Natural killer cell (primary cell): ENCODE results near the gene FUT2. TPM values are rescaled to one million over a fixed set of nuclear protein-coding genes. Genes with fewer than 3 reads are reported as not detected.

Experiments used
- ATAC-seq, 3 donors: fragments of 150-1000 bp in 2 of 3; fragments of 200-7000 bp in 1 of 3; cut with Tn5 transposase; 1 replicate in 1 of 3; 2 replicates in 2 of 3; pipeline ENCODE4 v1.10.0; 2021; ENCODE audit warnings: mild to moderate bottlenecking in 2 of 3, moderate library complexity in 2 of 3
- DNase-seq, 2 donors: peaks; one replicate each; pipeline versions ENCODE4 v3.0.0 to v3.0.0-alpha.2; 2013 to 2021; ENCODE audit warnings: mixed read lengths in 1 of 2
- H3K27ac ChIP-seq: one replicate; pipeline ENCODE4 v1.5.1; 2013; ENCODE audit warnings: mild to moderate bottlenecking, low read length
- H3K27me3 ChIP-seq: one replicate; pipeline ENCODE4 v1.6.1; 2013; ENCODE audit warnings: low read length; ENCODE audit not compliant: control insufficient read depth, insufficient read depth
- H3K36me3 ChIP-seq: one replicate; pipeline ENCODE4 v1.6.1; 2013; ENCODE audit warnings: low read length; ENCODE audit not compliant: control insufficient read depth, insufficient read depth
- H3K4me1 ChIP-seq: one replicate; pipeline ENCODE4 v1.6.1; 2013; ENCODE audit warnings: low read length; ENCODE audit not compliant: control insufficient read depth, insufficient read depth
- H3K4me3 ChIP-seq: one replicate; pipeline ENCODE4 v1.5.1; 2013; ENCODE audit warnings: low read length
- H3K9me3 ChIP-seq: one replicate; pipeline ENCODE4 v1.6.1; 2013; ENCODE audit warnings: low read length; ENCODE audit not compliant: control insufficient read depth, insufficient read depth
- H3K27ac Mint-ChIP-seq, 2 donors: one replicate each; pipeline ENCODE4 v1.8.0; 2022; ENCODE audit warnings: mild to moderate bottlenecking in 2 of 2, mixed read lengths in 2 of 2, moderate library complexity in 1 of 2
- H3K27me3 Mint-ChIP-seq, 2 donors: one replicate each; pipeline ENCODE4 v1.8.0; 2022; ENCODE audit warnings: low read depth in 2 of 2, mixed read lengths in 2 of 2
- H3K36me3 Mint-ChIP-seq: one replicate; pipeline ENCODE4 v1.8.0; 2022; ENCODE audit warnings: mixed read lengths
- H3K4me1 Mint-ChIP-seq, 2 donors: one replicate each; pipeline ENCODE4 v1.8.0; 2022; ENCODE audit warnings: mixed read lengths in 2 of 2
- H3K4me3 Mint-ChIP-seq: one replicate; pipeline ENCODE4 v1.8.0; 2022; ENCODE audit warnings: mild to moderate bottlenecking, moderate library complexity, mixed read lengths
- H3K9me3 Mint-ChIP-seq, 2 donors: one replicate each; pipeline ENCODE4 v1.8.0; 2022; ENCODE audit warnings: mixed read lengths in 2 of 2
- CTCF ChIP-seq: fragments of 200-600 bp; IDR thresholded peaks from one replicate; pipeline ENCODE4 v1.8.0; 2022; ENCODE audit warnings: antibody characterized with exemption
- WGBS: methylation state at CpG from one replicate; pipeline ENCODE4 v1.1.7; 2013; ENCODE audit warnings: missing lambda C conversion rate; ENCODE audit not compliant: insufficient coverage; 5-methylcytosine and 5-hydroxymethylcytosine counted together
- intact Hi-C: fragments of 100-400 bp; cut with micrococcal nuclease; formaldehyde crosslinking; loops from one replicate; pipeline ENCODE4 v1.14.2; 2022
- total RNA-seq, 4 donors: library from RNA; stranded (reverse); fragments of 120-200 nt in 1 of 4; gene quantifications; one replicate each; pipeline versions ENCODE4 v1.2.3 to v1.2.4, GENCODE V29; 2013 to 2022

FUT2 gene
- total RNA-seq, 3 donors from 2014 or later (not counting 1 experiment from before 2014, with no cell fraction given), result not detected

- H3K36me3 Mint-ChIP-seq, result no peaks in the 10 kb centered on the region
- Histone ChIP-seq H3K9me3 (peaks cover 5% of the 10 kb centered on the region), H3K27ac (no peak overlapping the region), H3K4me3 (no peak overlapping the region), H3K36me3 (no peaks in the 10 kb centered on the region), H3K27me3 (peaks cover 32% of the 10 kb centered on the region), H3K4me1 (peaks cover 33% of the 10 kb centered on the region)
- H3K27me3 Mint-ChIP-seq, result peaks cover 19 to 44% of the 10 kb centered on the region in 2 donors
- peaks cover 12 to 29% of the 10 kb centered on the region in 2 donors for H3K4me1 Mint-ChIP-seq
- WGBS, result 83% methylated on average over 3 of the region's 4 CpGs
- H3K27ac Mint-ChIP-seq, result no peak overlapping the region
- DNase-seq, result no peak
- intact Hi-C loops, result no loop called here
- H3K9me3 Mint-ChIP-seq, result no peaks in the 10 kb centered on the region
- TF ChIP-seq CTCF, result no peak
- H3K4me3 Mint-ChIP-seq, result no peak overlapping the region
- ATAC-seq, result no peak
These were observed 53.9 kb downstream of the FUT2 start for GRCh38 chr19:48749571-48750198.

- intact Hi-C loops, result no loop called here
- WGBS, result 94% methylated on average over 31 of the region's 31 CpGs
- Mint-ChIP-seq H3K36me3 (no peaks in the 10 kb centered on the region), H3K4me1 (peaks cover 12 to 25% of the 10 kb centered on the region in 2 donors), H3K27me3 (peaks cover 19 to 44% of the 10 kb centered on the region in 2 donors), H3K4me3 (no peak overlapping the region), H3K9me3 (no peaks in the 10 kb centered on the region), H3K27ac (no peak overlapping the region)
- H3K27me3 ChIP-seq, result peaks cover 30% of the 10 kb centered on the region
- peaks cover 31% of the 10 kb centered on the region for H3K4me1 ChIP-seq
- no peak for ATAC-seq
- no peak overlapping the region for H3K4me3 ChIP-seq
- no peak for TF ChIP-seq CTCF
- DNase-seq, result no peak
- peaks cover 4% of the 10 kb centered on the region for H3K9me3 ChIP-seq
- no peaks in the 10 kb centered on the region for H3K36me3 ChIP-seq
- no peak overlapping the region for H3K27ac ChIP-seq
These were observed 54.6 kb downstream of the FUT2 start for GRCh38 chr19:48750351-48750750.

GRCh38 chr19:48750771-48751504, 55.2 kb downstream of the FUT2 start:
- no peak for DNase-seq
- H3K4me1 ChIP-seq, result peaks cover 28% of the 10 kb centered on the region
- Mint-ChIP-seq H3K4me3 (peak overlapping the region; percentile 65), H3K27me3 (peaks cover 15 to 39% of the 10 kb centered on the region in 2 donors), H3K9me3 (no peaks in the 10 kb centered on the region), H3K36me3 (no peaks in the 10 kb centered on the region), H3K27ac (no peak overlapping the region), H3K4me1 (peaks cover 12 to 21% of the 10 kb centered on the region in 2 donors)
- no peak for TF ChIP-seq CTCF
- ATAC-seq, result no peak
- 91% methylated on average over 29 of the region's 29 CpGs for WGBS
- H3K27me3 ChIP-seq, result peaks cover 24% of the 10 kb centered on the region
- H3K27ac ChIP-seq, result no peak overlapping the region
- no peaks in the 10 kb centered on the region for H3K36me3 ChIP-seq
- H3K9me3 ChIP-seq, result no peaks in the 10 kb centered on the region
- intact Hi-C loops, result no loop called here
- no peak overlapping the region for H3K4me3 ChIP-seq
